NB4 (cell line): Measurements from ENCODE around the gene PHF21B.

ENCODE experiments used
- DNase-seq: peaks from one replicate; pipeline ENCODE4 v3.0.0; 2010; ENCODE audit warnings: low read depth
- H3K4me3 ChIP-seq: one replicate; pipeline ENCODE4 v1.5.1; 2011; ENCODE audit warnings: mild to moderate bottlenecking, low read depth, low read length, moderate library complexity
- CTCF ChIP-seq: IDR thresholded peaks from one replicate; pipeline ENCODE4 v1.5.1; 2012; ENCODE audit warnings: low read depth, low read length
- MAX ChIP-seq: IDR thresholded peaks from 2 replicates; pipeline ENCODE4 v1.6.1; 2011; ENCODE audit warnings: low read depth, low read length
- MYC ChIP-seq: IDR thresholded peaks from 2 replicates; pipeline ENCODE4 v1.6.1; 2011; ENCODE audit warnings: low read depth, low read length
- POLR2A ChIP-seq: IDR thresholded peaks from 2 replicates; pipeline ENCODE4 v1.6.1; 2011; ENCODE audit warnings: mild to moderate bottlenecking; ENCODE audit not compliant: insufficient read length; ENCODE audit errors: extremely low read depth

The PHF21B gene

GRCh38 chr22:45009606-45010531 is at the start of gene PHF21B:
TSS of gene PHF21B (minus strand) at chr22:45010005. CDS start at chr22:45009549, 456 bp downstream.
- TF ChIP-seq MAX = no peak
- no peak for TF ChIP-seq MYC
- no peak for TF ChIP-seq CTCF
- TF ChIP-seq POLR2A = no peak
- H3K4me3 ChIP-seq = no peak within 1 kb of the TSS
- no peak for DNase-seq

- no peak overlapping the region for H3K4me3 ChIP-seq
- DNase-seq = no peak
- no peak for TF ChIP-seq MAX
- TF ChIP-seq MYC = no peak
- no peak for TF ChIP-seq CTCF
- TF ChIP-seq POLR2A = no peak
Measured at GRCh38 chr22:45059296-45059695, 49.5 kb upstream of the PHF21B start.

- no peak for DNase-seq
- TF ChIP-seq MAX = no peak
- TF ChIP-seq CTCF = no peak
- TF ChIP-seq POLR2A = no peak
- TF ChIP-seq MYC = no peak
- no peak overlapping the region for H3K4me3 ChIP-seq
Measured at GRCh38 chr22:45058622-45058912, 48.8 kb upstream of the PHF21B start.

- TF ChIP-seq CTCF (no peak), POLR2A (no peak), MAX (no peak), MYC (no peak)
- no peak for DNase-seq
Measured at GRCh38 chr22:45055936-45056335, 46.1 kb upstream of the PHF21B start.

GRCh38 chr22:45053571-45053970 is 43.8 kb upstream of the PHF21B start:
- no peak overlapping the region for H3K4me3 ChIP-seq
- TF ChIP-seq MAX (no peak), POLR2A (no peak), CTCF (no peak), MYC (no peak)
- DNase-seq = no peak

More at GRCh38 chr22:45055936-45056335, 46.1 kb upstream of the PHF21B start:
- no peak overlapping the region for H3K4me3 ChIP-seq
